ENCODE results near the gene HIBCH. TPM values are rescaled to one million over a fixed set of nuclear protein-coding genes. Genes with fewer than 3 reads are reported as not detected.

Gene HIBCH
- total RNA-seq, 1 experiment from 2014 or later: 26.5 TPM

GRCh38 chr2:190219186-190219585 is 100.4 kb downstream of the HIBCH start:
- DNase-seq (ENCODE audit: low spot score) (no peak), ATAC-seq (no peak)
- Mint-ChIP-seq H3K27me3 (ENCODE audit: low read depth) (no peaks in the 10 kb centered on the region), H3K27ac (no peak overlapping the region), H3K4me1 (peaks cover 34% of the 10 kb centered on the region), H3K36me3 (peaks cover 22% of the 10 kb centered on the region), H3K9me3 (peaks cover 14% of the 10 kb centered on the region), H3K4me3 (no peak overlapping the region)
- POLR2A ChIA-PET: no interaction called here
- TF ChIP-seq NFE2L1 (CRISPR knock-in tag; IDR thresholded peaks at IDR 0.05) (no peak), NR3C1 (CRISPR knock-in tag; conservative IDR thresholded peaks at IDR 0.05; ENCODE audit: low read depth) (no peak)
- CTCF ChIA-PET: no interaction called here

GRCh38 chr2:190217616-190218015 is 102.0 kb downstream of the HIBCH start:
- H3K36me3 Mint-ChIP-seq: peaks cover 7% of the 10 kb centered on the region
- CTCF ChIA-PET: interaction anchor here (1.1 to 3.5 kb wide), 2 partner anchors 37 to 134 kb away, joined by 3 to 26 read pairs; a partner anchor contains a TSS
- TF ChIP-seq ATF3 (CRISPR knock-in tag; conservative IDR thresholded peaks at IDR 0.05): no peak
- TF ChIP-seq MLX (CRISPR knock-in tag; IDR thresholded peaks at IDR 0.05): no peak
- no peak for TF ChIP-seq CREM (CRISPR knock-in tag; IDR thresholded peaks at IDR 0.05)
- TF ChIP-seq CREB1 (CRISPR knock-in tag; IDR thresholded peaks at IDR 0.05): no peak
- TF ChIP-seq ZNF512 (CRISPR knock-in tag; IDR thresholded peaks at IDR 0.05; ENCODE audit: borderline replicate concordance): no peak
- no peak for TF ChIP-seq MYBL2 (CRISPR knock-in tag; IDR thresholded peaks at IDR 0.05)
- TF ChIP-seq ZMAT4 (CRISPR knock-in tag; IDR thresholded peaks at IDR 0.05): no peak
- no peak for TF ChIP-seq RELA (CRISPR knock-in tag; IDR thresholded peaks at IDR 0.05; ENCODE audit: borderline replicate concordance)
- no peak for TF ChIP-seq JUN (CRISPR knock-in tag; IDR thresholded peaks at IDR 0.05)
- TF ChIP-seq MAX (CRISPR knock-in tag; IDR thresholded peaks at IDR 0.05): no peak
- no peak for TF ChIP-seq PRDM15 (CRISPR knock-in tag; IDR thresholded peaks at IDR 0.05)
- no peak for TF ChIP-seq ZNF671 (CRISPR knock-in tag; IDR thresholded peaks at IDR 0.05)
- TF ChIP-seq GTF2I (CRISPR knock-in tag; conservative IDR thresholded peaks at IDR 0.05): no peak
- no peak for TF ChIP-seq ZNF423 (CRISPR knock-in tag; IDR thresholded peaks at IDR 0.05)
- no peak for TF ChIP-seq TEAD1 (CRISPR knock-in tag; IDR thresholded peaks at IDR 0.05)
- TF ChIP-seq GRHL2 (CRISPR knock-in tag; IDR thresholded peaks at IDR 0.05; ENCODE audit: insufficient replicate concordance, severe bottlenecking): no peak
- no peak for TF ChIP-seq PREB (CRISPR knock-in tag; IDR thresholded peaks at IDR 0.05; ENCODE audit: borderline replicate concordance)
- H3K27ac Mint-ChIP-seq: no peak overlapping the region
- DNase-seq (ENCODE audit: low spot score) (no peak), ATAC-seq (no peak)
- peaks cover 44% of the 10 kb centered on the region for H3K4me1 Mint-ChIP-seq
- H3K27me3 Mint-ChIP-seq (ENCODE audit: low read depth): no peaks in the 10 kb centered on the region
- peaks cover under 1% of the 10 kb centered on the region for H3K9me3 Mint-ChIP-seq
- H3K4me3 Mint-ChIP-seq: no peak overlapping the region
- POLR2A ChIA-PET: no interaction called here
